H1 (cell line): ENCODE data around the gene VPS51. TPM values are rescaled to one million over a fixed set of nuclear protein-coding genes. Genes with fewer than 3 reads are reported as not detected.

Experiments used
- CHD7 ChIP-seq: fragments of 300-600 bp; sonication (generic); IDR thresholded peaks from 2 replicates; pipeline ENCODE4 v1.7.1; 2012; ENCODE audit warnings: low read length, moderate library complexity, mild to moderate bottlenecking, inconsistent platforms; ENCODE audit not compliant: insufficient replicate concordance
- EZH2 ChIP-seq: fragments of 200-600 bp; sonication (generic); IDR thresholded peaks from 2 replicates; pipeline ENCODE4 v1.7.1; 2012; ENCODE audit warnings: low read depth, mild to moderate bottlenecking, moderate library complexity, low read length, inconsistent platforms; ENCODE audit not compliant: severe bottlenecking
- HDAC6 ChIP-seq: IDR thresholded peaks from one replicate; pipeline ENCODE4 v1.7.1; 2012; ENCODE audit warnings: low read depth, mild to moderate bottlenecking, inconsistent platforms, low read length, moderate library complexity
- JUND ChIP-seq: IDR thresholded peaks from 2 replicates; pipeline ENCODE4 v1.6.1; 2011; ENCODE audit warnings: mild to moderate bottlenecking, improper control_type of control experiment, low read length
- KDM5A ChIP-seq: fragments of 200-600 bp; IDR thresholded peaks from 2 replicates; pipeline ENCODE4 v1.7.1; 2012; ENCODE audit warnings: mild to moderate bottlenecking, low read length, inconsistent platforms, mixed read lengths
- RAD21 ChIP-seq, 2 experiments: IDR thresholded peaks in 1 of 2; conservative IDR thresholded peaks in 1 of 2; 2 replicates each; pipeline ENCODE4 v1.6.1; 2011; ENCODE audit warnings: low read depth in 2 of 2, low read length in 2 of 2, improper control_type of control experiment in 1 of 2, inconsistent platforms in 1 of 2, mild to moderate bottlenecking in 1 of 2, moderate library complexity in 1 of 2
- SAP30 ChIP-seq: fragments of 300-600 bp; sonication (generic); IDR thresholded peaks from 2 replicates; pipeline ENCODE4 v1.7.1; 2012; ENCODE audit warnings: low read length, moderate library complexity, mild to moderate bottlenecking, inconsistent platforms; ENCODE audit not compliant: insufficient read depth, insufficient replicate concordance
- SIX5 ChIP-seq: IDR thresholded peaks from 2 replicates; pipeline ENCODE4 v1.6.1; 2011; ENCODE audit warnings: mild to moderate bottlenecking, low read depth, low read length
- SUZ12 ChIP-seq: fragments of 200-600 bp; sonication (generic); IDR thresholded peaks from 2 replicates; pipeline ENCODE4 v1.6.1; 2012; ENCODE audit warnings: mild to moderate bottlenecking, inconsistent platforms, low read length, moderate library complexity, mixed read lengths
- ZNF274 ChIP-seq: IDR thresholded peaks from 2 replicates; pipeline ENCODE4 v1.7.0; 2012; ENCODE audit warnings: low read length, borderline replicate concordance; ENCODE audit errors: extremely low read depth
- polyA plus RNA-seq, 7 experiments: library from polyadenylated mRNA; depleted of rRNA in 3 of 7; stranded (reverse) in 5 of 7; unstranded in 2 of 7; fragments of >200 nt in 5 of 7; fragments of 200-250 nt in 2 of 7; gene quantifications; 1 replicate in 5 of 7; 2 replicates in 1 of 7; 4 replicates in 1 of 7; pipeline versions ENCODE4 v1.2.1 to v1.2.3, GENCODE V29; 2011 to 2013; ENCODE audit warnings: missing spikeins in 2 of 7, mixed read lengths in 2 of 7
- total RNA-seq: library from RNA; stranded (reverse); fragmentation: NEBNext Ultra II Directional; extraction: Animal tissue kit (Norgen Biotek cat#: 25700); gene quantifications from 2 replicates; pipeline ENCODE4 v1.2.1, GENCODE V29; 2021

VPS51 gene
- total and polyA plus RNA-seq, 2 of the 8 experiments (the other 6 are each of a cell fraction or from before 2014, with no cell fraction given): 97.4 to 142 TPM

GRCh38 chr11:65056999-65057398 is 39.0 kb upstream of the VPS51 start (continued):
- TF ChIP-seq CHD7 (no peak), EZH2 (no peak), JUND (no peak), SUZ12 (no peak), KDM5A (no peak), SAP30 (no peak), RAD21 (IDR thresholded peaks at IDR 0.05 in 1 of 2, conservative IDR thresholded peaks at IDR 0.05 in 1 of 2; ENCODE audit: low read depth in 2 of 2, low read length in 2 of 2) (no peak), HDAC6 (no peak), SIX5 (no peak), ZNF274 (no peak)
